RWPE2 (cell line): ENCODE results near the gene AGBL4.

Experiments
- ATAC-seq: fragments of 200-7000 bp; cut with Tn5 transposase; 3 replicates; pipeline ENCODE4 v1.9.1; 2021; ENCODE audit warnings: low read depth
- DNase-seq: peaks from one replicate; pipeline ENCODE4 v3.0.0-alpha.2; 2020; ENCODE audit warnings: low spot score
- H3K27ac ChIP-seq: fragments of 450-650 bp; 2 replicates; pipeline ENCODE4 v1.5.1; 2017; ENCODE audit warnings: mild to moderate bottlenecking; ENCODE audit not compliant: poor library complexity, severe bottlenecking
- H3K27me3 ChIP-seq: fragments of 250-450 bp; sonication (Bioruptor Pico); 2 replicates; pipeline ENCODE4 v1.5.1; 2021; ENCODE audit warnings: mild to moderate bottlenecking, moderate library complexity; ENCODE audit not compliant: insufficient read depth, poor library complexity, severe bottlenecking
- H3K36me3 ChIP-seq: fragments of 250-450 bp; sonication (Bioruptor Pico); 2 replicates; pipeline ENCODE4 v1.5.1; 2020; ENCODE audit warnings: low read depth, mild to moderate bottlenecking, moderate library complexity
- H3K4me1 ChIP-seq: fragments of 250-450 bp; sonication (Bioruptor Pico); 2 replicates; pipeline ENCODE4 v1.5.1; 2021; ENCODE audit warnings: mild to moderate bottlenecking, moderate library complexity; ENCODE audit not compliant: insufficient read depth, poor library complexity, severe bottlenecking
- H3K4me3 ChIP-seq: fragments of 250-450 bp; sonication (Bioruptor Pico); 2 replicates; pipeline ENCODE4 v1.5.1; 2021; ENCODE audit warnings: mild to moderate bottlenecking, moderate library complexity; ENCODE audit not compliant: severe bottlenecking
- H3K9me3 ChIP-seq: fragments of 250-450 bp; sonication (Bioruptor Pico); 2 replicates; pipeline ENCODE4 v1.5.1; 2021; ENCODE audit warnings: mild to moderate bottlenecking, moderate library complexity; ENCODE audit not compliant: severe bottlenecking
- TF ChIP-seq, protein P1 (sequence below): fragments of 450-650 bp; IDR thresholded peaks from one replicate; pipeline ENCODE4 v1.5.1; 2017; ENCODE audit warnings: mild to moderate bottlenecking, moderate library complexity; ENCODE audit not compliant: poor library complexity, severe bottlenecking

AGBL4 gene

DNA sequence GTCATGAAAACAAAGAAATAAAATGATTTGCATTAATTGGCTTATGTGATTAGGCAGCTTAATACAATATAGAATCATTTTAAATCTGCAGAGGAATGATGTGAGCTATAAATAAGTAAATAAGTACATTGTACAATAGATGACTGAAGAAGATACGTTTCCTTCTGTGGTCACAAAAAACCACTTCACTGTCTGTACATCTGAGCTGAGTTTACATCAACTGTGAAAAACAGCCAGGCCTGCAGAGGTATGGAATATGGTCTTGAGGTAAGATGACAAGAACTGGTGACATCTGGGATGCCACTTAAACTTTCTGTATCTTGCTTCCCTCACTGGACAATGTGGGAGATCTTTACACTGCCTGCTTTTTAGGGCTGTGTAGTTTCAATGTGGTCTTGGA, 1117.0 kb downstream of the AGBL4 start:
- Histone ChIP-seq H3K9me3 (no peaks in the 10 kb centered on the region), H3K27ac (no peak overlapping the region), H3K4me3 (no peak overlapping the region), H3K36me3 (no peaks in the 10 kb centered on the region), H3K27me3 (no peaks in the 10 kb centered on the region), H3K4me1 (no peaks in the 10 kb centered on the region)
- DNase-seq (no peak), ATAC-seq (no peak)
- TF ChIP-seq, protein P1, sequence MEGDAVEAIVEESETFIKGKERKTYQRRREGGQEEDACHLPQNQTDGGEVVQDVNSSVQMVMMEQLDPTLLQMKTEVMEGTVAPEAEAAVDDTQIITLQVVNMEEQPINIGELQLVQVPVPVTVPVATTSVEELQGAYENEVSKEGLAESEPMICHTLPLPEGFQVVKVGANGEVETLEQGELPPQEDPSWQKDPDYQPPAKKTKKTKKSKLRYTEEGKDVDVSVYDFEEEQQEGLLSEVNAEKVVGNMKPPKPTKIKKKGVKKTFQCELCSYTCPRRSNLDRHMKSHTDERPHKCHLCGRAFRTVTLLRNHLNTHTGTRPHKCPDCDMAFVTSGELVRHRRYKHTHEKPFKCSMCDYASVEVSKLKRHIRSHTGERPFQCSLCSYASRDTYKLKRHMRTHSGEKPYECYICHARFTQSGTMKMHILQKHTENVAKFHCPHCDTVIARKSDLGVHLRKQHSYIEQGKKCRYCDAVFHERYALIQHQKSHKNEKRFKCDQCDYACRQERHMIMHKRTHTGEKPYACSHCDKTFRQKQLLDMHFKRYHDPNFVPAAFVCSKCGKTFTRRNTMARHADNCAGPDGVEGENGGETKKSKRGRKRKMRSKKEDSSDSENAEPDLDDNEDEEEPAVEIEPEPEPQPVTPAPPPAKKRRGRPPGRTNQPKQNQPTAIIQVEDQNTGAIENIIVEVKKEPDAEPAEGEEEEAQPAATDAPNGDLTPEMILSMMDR, result no peak

DNA sequence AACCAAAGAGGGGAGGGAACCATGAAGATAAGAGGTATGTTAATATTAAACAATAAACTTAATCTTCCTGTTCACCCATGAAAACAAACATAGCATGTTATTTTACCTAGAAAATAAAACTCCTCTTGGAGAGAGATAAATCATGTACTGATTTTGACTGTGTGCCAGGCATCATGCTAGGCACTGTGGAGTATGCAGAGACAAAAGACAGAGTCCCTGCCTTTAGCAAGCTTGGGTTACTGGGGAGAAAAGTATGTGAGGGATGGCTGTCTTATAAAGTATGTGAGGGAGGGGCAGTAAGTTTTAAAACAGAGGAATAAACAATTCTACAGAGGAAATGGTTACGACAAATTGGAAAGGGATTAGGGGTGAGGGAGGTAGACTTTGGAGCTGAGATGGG, 1117.6 kb downstream of the AGBL4 start:
- DNase-seq (no peak), ATAC-seq (no peak)
- Histone ChIP-seq H3K4me3 (no peak overlapping the region), H3K36me3 (no peaks in the 10 kb centered on the region), H3K4me1 (no peaks in the 10 kb centered on the region), H3K9me3 (no peaks in the 10 kb centered on the region), H3K27me3 (no peaks in the 10 kb centered on the region), H3K27ac (no peak overlapping the region)
- TF ChIP-seq, protein P1, result no peak

DNA sequence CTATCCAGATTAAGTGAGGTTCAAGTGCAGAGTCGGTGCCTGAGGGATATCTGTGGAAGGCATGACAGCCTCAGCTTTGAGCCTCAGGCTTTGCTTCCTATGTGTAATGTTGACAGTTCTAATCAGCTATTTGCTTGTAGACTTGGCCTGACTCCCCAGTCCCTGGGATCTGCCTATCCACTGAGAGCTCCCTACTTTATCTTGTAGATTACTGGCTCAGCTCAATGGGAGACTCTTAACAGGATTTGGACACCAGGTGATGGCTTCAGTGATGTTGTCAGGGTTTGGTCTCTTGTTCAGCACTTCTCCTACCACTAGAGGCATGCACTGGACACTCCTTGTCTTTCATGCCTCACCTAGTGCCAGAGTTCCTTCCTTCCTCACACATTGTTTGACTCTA, 1120.5 kb downstream of the AGBL4 start:
- no peaks in the 10 kb centered on the region for H3K36me3 ChIP-seq
- no peak for ATAC-seq
- no peaks in the 10 kb centered on the region for H3K9me3 ChIP-seq
- TF ChIP-seq, protein P1, result no peak
- no peaks in the 10 kb centered on the region for H3K4me1 ChIP-seq
- DNase-seq, result no peak
- H3K27me3 ChIP-seq, result no peaks in the 10 kb centered on the region
- no peak overlapping the region for H3K4me3 ChIP-seq
- no peak overlapping the region for H3K27ac ChIP-seq

DNA sequence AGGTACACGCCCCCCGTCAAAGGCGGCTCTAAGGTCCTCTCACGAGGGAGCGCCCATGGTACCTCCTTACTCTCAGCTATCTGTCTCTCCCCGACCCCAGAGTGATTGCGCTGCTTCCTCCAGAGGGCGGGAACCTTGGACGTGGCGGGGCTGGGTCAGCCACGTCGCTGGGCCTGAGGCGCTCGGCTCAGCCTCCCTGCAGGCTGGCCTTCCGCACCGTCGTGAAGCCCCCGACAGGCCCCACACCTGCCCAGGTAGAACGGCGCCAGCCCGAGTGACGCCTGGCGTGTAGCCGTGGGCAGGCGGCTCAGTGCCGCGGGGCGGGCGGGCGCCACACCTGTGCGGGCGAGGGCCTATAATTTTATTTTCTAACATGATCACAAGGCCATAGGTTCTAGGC, 1124.9 kb downstream of the AGBL4 start:
- H3K4me3 ChIP-seq, result no peak overlapping the region
- no peaks in the 10 kb centered on the region for H3K4me1 ChIP-seq
- H3K36me3 ChIP-seq, result no peaks in the 10 kb centered on the region
- H3K27me3 ChIP-seq, result no peaks in the 10 kb centered on the region
- TF ChIP-seq, protein P1, result no peak
- no peak for ATAC-seq
- H3K9me3 ChIP-seq, result no peaks in the 10 kb centered on the region
- no peak for DNase-seq
- no peak overlapping the region for H3K27ac ChIP-seq

DNA sequence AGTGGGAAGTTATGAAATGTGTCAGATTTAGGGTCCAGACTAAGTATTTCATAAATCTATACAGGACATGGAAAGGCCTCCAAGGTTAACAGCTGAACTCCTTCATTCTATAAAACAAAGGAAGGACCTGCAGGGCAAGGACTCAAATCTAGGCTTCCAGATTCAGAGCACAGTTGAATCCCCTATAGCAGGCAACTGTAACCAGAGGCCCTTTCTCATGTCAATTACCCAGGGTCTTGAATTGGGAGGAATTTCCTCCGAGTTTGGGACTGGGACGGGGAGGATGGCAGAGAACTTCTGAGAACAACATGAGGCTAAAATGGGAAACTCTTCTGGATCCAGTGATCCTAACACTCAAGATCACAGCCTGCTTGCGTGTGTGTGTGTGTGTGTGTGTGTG, 1134.1 kb downstream of the AGBL4 start:
- no peak for ATAC-seq

More for the DNA sequence above, 1134.1 kb downstream of the AGBL4 start:
- no peaks in the 10 kb centered on the region for H3K27me3 ChIP-seq
- no peaks in the 10 kb centered on the region for H3K9me3 ChIP-seq
- no peak for DNase-seq
- no peaks in the 10 kb centered on the region for H3K4me1 ChIP-seq
- no peak overlapping the region for H3K27ac ChIP-seq
- no peak overlapping the region for H3K4me3 ChIP-seq
- H3K36me3 ChIP-seq, result no peaks in the 10 kb centered on the region
- TF ChIP-seq, protein P1, result no peak
